GM23338 (cell line): ENCODE results near the gene ECSCR. TPM values are rescaled to one million over a fixed set of nuclear protein-coding genes. Genes with fewer than 3 reads are reported as not detected.

Source experiments
- ATAC-seq: fragments of 200-7000 bp; cut with Tn5 transposase; 3 replicates; pipeline ENCODE4 v1.9.1; 2020
- DNase-seq: peaks from one replicate; pipeline ENCODE4 v3.0.0-alpha.2; 2015; ENCODE audit warnings: low spot score
- H2AFZ ChIP-seq: fragments of 200-600 bp; sonication (generic); 2 replicates; pipeline ENCODE4 v1.8.0; 2016; ENCODE audit warnings: antibody characterized with exemption, mild to moderate bottlenecking, moderate library complexity
- H3F3A ChIP-seq: fragments of 200-600 bp; sonication (generic); replicated peaks from 2 replicates; pipeline ENCODE4 v1.8.0; 2017; ENCODE audit warnings: antibody characterized with exemption, mixed run types, low read depth
- H3K27ac ChIP-seq: fragments of 200-600 bp; sonication (generic); 2 replicates; pipeline ENCODE4 v1.6.1; 2016; ENCODE audit warnings: low read depth
- H3K27me3 ChIP-seq: fragments of 200-600 bp; sonication (generic); 2 replicates; pipeline ENCODE4 v1.8.0; 2016; ENCODE audit warnings: mild to moderate bottlenecking, mixed run types, moderate library complexity; ENCODE audit not compliant: insufficient read depth
- H3K36me3 ChIP-seq: fragments of 200-600 bp; sonication (generic); 2 replicates; pipeline ENCODE4 v1.8.0; 2016; ENCODE audit warnings: mild to moderate bottlenecking; ENCODE audit not compliant: insufficient read depth
- H3K4me1 ChIP-seq: fragments of 200-600 bp; sonication (generic); 2 replicates; pipeline ENCODE4 v1.8.0; 2016; ENCODE audit warnings: mild to moderate bottlenecking, moderate library complexity; ENCODE audit not compliant: insufficient read depth
- H3K4me2 ChIP-seq: fragments of 200-600 bp; sonication (generic); 2 replicates; pipeline ENCODE4 v1.7.1; 2017; ENCODE audit warnings: mixed run types
- H3K4me3 ChIP-seq: fragments of 200-600 bp; sonication (generic); 2 replicates; pipeline ENCODE4 v1.6.1; 2016; ENCODE audit warnings: mixed run types
- H3K79me2 ChIP-seq: fragments of 200-600 bp; sonication (generic); replicated peaks from 2 replicates; pipeline ENCODE4 v1.8.0; 2017; ENCODE audit warnings: mild to moderate bottlenecking; ENCODE audit not compliant: insufficient read depth
- H3K9me2 ChIP-seq: fragments of 200-600 bp; sonication (generic); 2 replicates; pipeline ENCODE4 v1.8.0; 2017; ENCODE audit not compliant: insufficient read depth
- H4K20me1 ChIP-seq: fragments of 200-600 bp; sonication (generic); replicated peaks from 2 replicates; pipeline ENCODE4 v1.8.0; 2017; ENCODE audit warnings: mild to moderate bottlenecking; ENCODE audit not compliant: insufficient read depth
- H3K27ac Mint-ChIP-seq: 2 replicates; pipeline ENCODE4 v1.8.0; 2020; ENCODE audit warnings: inconsistent platforms, mild to moderate bottlenecking, moderate library complexity, mixed read lengths
- H3K27me3 Mint-ChIP-seq: 3 replicates; pipeline ENCODE4 v1.8.0; 2022; ENCODE audit warnings: low read depth, mild to moderate bottlenecking, moderate library complexity, mixed read lengths, inconsistent platforms; ENCODE audit not compliant: insufficient read depth, poor library complexity
- H3K36me3 Mint-ChIP-seq: 3 replicates; pipeline ENCODE4 v1.8.0; 2021; ENCODE audit warnings: low read depth, mild to moderate bottlenecking, inconsistent platforms, moderate library complexity, mixed read lengths
- H3K4me1 Mint-ChIP-seq: 3 replicates; pipeline ENCODE4 v1.8.0; 2020; ENCODE audit warnings: mild to moderate bottlenecking, inconsistent platforms, mixed read lengths
- H3K4me3 Mint-ChIP-seq: 3 replicates; pipeline ENCODE4 v1.8.0; 2021; ENCODE audit warnings: moderate library complexity, mild to moderate bottlenecking, inconsistent platforms, mixed read lengths
- H3K9me3 Mint-ChIP-seq: 3 replicates; pipeline ENCODE4 v1.8.0; 2020; ENCODE audit warnings: moderate library complexity, mild to moderate bottlenecking, inconsistent platforms, mixed read lengths
- CREB1 ChIP-seq: fragments of 250-450 bp; sonication (Bioruptor Pico); IDR thresholded peaks from 2 replicates; pipeline ENCODE4 v1.5.0; 2020; ENCODE audit warnings: low read depth, mild to moderate bottlenecking, moderate library complexity
- EZH2 ChIP-seq: fragments of 200-600 bp; sonication (generic); IDR thresholded peaks from one replicate; pipeline ENCODE4 v1.8.0; 2017; ENCODE audit warnings: antibody characterized with exemption, mild to moderate bottlenecking, low read depth; ENCODE audit not compliant: unreplicated experiment
- EZH2phosphoT487 ChIP-seq: fragments of 200-600 bp; sonication (generic); IDR thresholded peaks from one replicate; pipeline ENCODE4 v1.8.1; 2018; ENCODE audit warnings: antibody characterized with exemption; ENCODE audit not compliant: unreplicated experiment
- JUNB ChIP-seq: IDR thresholded peaks from one replicate; pipeline ENCODE4 v1.6.1; 2016; ENCODE audit warnings: antibody characterized with exemption; ENCODE audit not compliant: unreplicated experiment
- NANOG ChIP-seq: IDR thresholded peaks from 2 replicates; pipeline ENCODE4 v1.6.1; 2016; ENCODE audit warnings: antibody characterized with exemption, borderline replicate concordance
- POLR2AphosphoS5 ChIP-seq: IDR thresholded peaks from 2 replicates; pipeline ENCODE4 v1.6.1; 2016; ENCODE audit warnings: antibody characterized with exemption, low read depth
- STAT1 ChIP-seq: IDR thresholded peaks from one replicate; pipeline ENCODE4 v1.6.1; 2016; ENCODE audit warnings: antibody characterized with exemption; ENCODE audit not compliant: unreplicated experiment
- ZNF114 ChIP-seq: fragments of 250-450 bp; sonication (Bioruptor Pico); IDR thresholded peaks from 2 replicates; pipeline ENCODE4 v1.5.0; 2020; ENCODE audit warnings: mild to moderate bottlenecking, moderate library complexity
- ZNF331 ChIP-seq: fragments of 250-450 bp; sonication (Bioruptor Pico); IDR thresholded peaks from 2 replicates; pipeline ENCODE4 v1.5.0; 2020; ENCODE audit warnings: low read depth, mild to moderate bottlenecking, moderate library complexity
- polyA plus RNA-seq: library from polyadenylated mRNA; unstranded; fragments of >200 nt; fragmentation: Nextera tagmentation; extraction: Ambion mirVana; gene quantifications from 2 replicates; pipeline ENCODE4 v1.2.1, GENCODE V29; 2016
- total RNA-seq: library from RNA; depleted of rRNA; stranded (reverse); fragments of >200 nt; shearing (Covaris generic); gene quantifications from 2 replicates; pipeline ENCODE4 v1.2.3, GENCODE V29; 2014
- TF ChIP-seq, protein P1 (sequence below), 2 experiments: fragments of 200-600 bp in 1 of 2; sonication (generic) in 1 of 2; conservative IDR thresholded peaks; 2 replicates each; pipeline versions ENCODE4 v1.5.1 to v1.6.1; 2016 to 2017; ENCODE audit warnings: antibody characterized with exemption in 2 of 2, low read depth in 2 of 2, mild to moderate bottlenecking in 2 of 2, moderate library complexity in 1 of 2
- TF ChIP-seq, protein P2 (sequence below): fragments of 250-450 bp; sonication (Bioruptor Pico); IDR thresholded peaks from 2 replicates; pipeline ENCODE4 v1.5.0; 2020; ENCODE audit warnings: mild to moderate bottlenecking, moderate library complexity
- TF ChIP-seq, protein P3 (sequence below): IDR thresholded peaks from 2 replicates; pipeline ENCODE4 v1.6.1; 2016; ENCODE audit warnings: antibody characterized with exemption
- TF ChIP-seq, protein P4 (sequence below): IDR thresholded peaks from one replicate; pipeline ENCODE4 v1.6.1; 2018; ENCODE audit warnings: antibody characterized with exemption; ENCODE audit not compliant: unreplicated experiment

The ECSCR gene
- total and polyA plus RNA-seq, 2 experiments from 2014 or later = 2.2 to 2.6 TPM

DNA sequence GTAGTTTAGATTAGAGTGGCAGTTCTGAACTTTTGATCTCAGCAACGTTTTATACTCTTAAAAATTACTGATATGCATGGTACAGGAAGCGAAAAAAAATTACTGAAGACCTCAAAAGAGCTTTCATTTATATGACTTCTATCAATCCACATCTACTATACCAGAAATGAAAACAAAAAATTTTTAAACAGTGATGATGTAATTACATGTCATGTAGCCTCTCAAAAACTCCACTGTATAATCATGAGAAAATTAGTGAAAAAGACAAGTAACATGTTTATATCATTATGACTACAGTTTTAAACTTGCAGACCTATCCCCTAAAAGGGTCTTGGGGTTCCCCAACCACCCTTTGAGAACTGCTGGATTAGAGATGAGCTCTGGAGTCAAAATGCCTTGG, 32.5 kb downstream of the ECSCR start:
- H2AFZ ChIP-seq = no peak overlapping the region
- no peaks in the 10 kb centered on the region for H3K9me3 Mint-ChIP-seq

More for the DNA sequence above, 32.5 kb downstream of the ECSCR start:
- Histone ChIP-seq H3F3A (no peaks in the 10 kb centered on the region; the same call in 1 of the 2 replicates), H3K4me3 (no peak overlapping the region), H3K79me2 (no peaks in the 10 kb centered on the region), H4K20me1 (no peaks in the 10 kb centered on the region), H3K27ac (no peak overlapping the region), H3K4me1 (no peaks in the 10 kb centered on the region), H3K36me3 (peaks cover 7% of the 10 kb centered on the region), H3K9me2 (no peaks in the 10 kb centered on the region), H3K27me3 (no peaks in the 10 kb centered on the region), H3K4me2 (no peak overlapping the region)
- DNase-seq (no peak), ATAC-seq (no peak)
- H3K4me3 Mint-ChIP-seq = no peak overlapping the region
- H3K27me3 Mint-ChIP-seq = peaks cover 1% of the 10 kb centered on the region
- TF ChIP-seq, protein P1, sequence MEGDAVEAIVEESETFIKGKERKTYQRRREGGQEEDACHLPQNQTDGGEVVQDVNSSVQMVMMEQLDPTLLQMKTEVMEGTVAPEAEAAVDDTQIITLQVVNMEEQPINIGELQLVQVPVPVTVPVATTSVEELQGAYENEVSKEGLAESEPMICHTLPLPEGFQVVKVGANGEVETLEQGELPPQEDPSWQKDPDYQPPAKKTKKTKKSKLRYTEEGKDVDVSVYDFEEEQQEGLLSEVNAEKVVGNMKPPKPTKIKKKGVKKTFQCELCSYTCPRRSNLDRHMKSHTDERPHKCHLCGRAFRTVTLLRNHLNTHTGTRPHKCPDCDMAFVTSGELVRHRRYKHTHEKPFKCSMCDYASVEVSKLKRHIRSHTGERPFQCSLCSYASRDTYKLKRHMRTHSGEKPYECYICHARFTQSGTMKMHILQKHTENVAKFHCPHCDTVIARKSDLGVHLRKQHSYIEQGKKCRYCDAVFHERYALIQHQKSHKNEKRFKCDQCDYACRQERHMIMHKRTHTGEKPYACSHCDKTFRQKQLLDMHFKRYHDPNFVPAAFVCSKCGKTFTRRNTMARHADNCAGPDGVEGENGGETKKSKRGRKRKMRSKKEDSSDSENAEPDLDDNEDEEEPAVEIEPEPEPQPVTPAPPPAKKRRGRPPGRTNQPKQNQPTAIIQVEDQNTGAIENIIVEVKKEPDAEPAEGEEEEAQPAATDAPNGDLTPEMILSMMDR (conservative IDR thresholded peaks at IDR 0.05; ENCODE audit: low read depth in 2 of 2) = no peak
- TF ChIP-seq ZNF114 (CRISPR knock-in tag) = no peak
- no peak for TF ChIP-seq CREB1 (CRISPR knock-in tag)
- no peak for TF ChIP-seq EZH2phosphoT487
- no peak for TF ChIP-seq STAT1
- TF ChIP-seq, protein P2, sequence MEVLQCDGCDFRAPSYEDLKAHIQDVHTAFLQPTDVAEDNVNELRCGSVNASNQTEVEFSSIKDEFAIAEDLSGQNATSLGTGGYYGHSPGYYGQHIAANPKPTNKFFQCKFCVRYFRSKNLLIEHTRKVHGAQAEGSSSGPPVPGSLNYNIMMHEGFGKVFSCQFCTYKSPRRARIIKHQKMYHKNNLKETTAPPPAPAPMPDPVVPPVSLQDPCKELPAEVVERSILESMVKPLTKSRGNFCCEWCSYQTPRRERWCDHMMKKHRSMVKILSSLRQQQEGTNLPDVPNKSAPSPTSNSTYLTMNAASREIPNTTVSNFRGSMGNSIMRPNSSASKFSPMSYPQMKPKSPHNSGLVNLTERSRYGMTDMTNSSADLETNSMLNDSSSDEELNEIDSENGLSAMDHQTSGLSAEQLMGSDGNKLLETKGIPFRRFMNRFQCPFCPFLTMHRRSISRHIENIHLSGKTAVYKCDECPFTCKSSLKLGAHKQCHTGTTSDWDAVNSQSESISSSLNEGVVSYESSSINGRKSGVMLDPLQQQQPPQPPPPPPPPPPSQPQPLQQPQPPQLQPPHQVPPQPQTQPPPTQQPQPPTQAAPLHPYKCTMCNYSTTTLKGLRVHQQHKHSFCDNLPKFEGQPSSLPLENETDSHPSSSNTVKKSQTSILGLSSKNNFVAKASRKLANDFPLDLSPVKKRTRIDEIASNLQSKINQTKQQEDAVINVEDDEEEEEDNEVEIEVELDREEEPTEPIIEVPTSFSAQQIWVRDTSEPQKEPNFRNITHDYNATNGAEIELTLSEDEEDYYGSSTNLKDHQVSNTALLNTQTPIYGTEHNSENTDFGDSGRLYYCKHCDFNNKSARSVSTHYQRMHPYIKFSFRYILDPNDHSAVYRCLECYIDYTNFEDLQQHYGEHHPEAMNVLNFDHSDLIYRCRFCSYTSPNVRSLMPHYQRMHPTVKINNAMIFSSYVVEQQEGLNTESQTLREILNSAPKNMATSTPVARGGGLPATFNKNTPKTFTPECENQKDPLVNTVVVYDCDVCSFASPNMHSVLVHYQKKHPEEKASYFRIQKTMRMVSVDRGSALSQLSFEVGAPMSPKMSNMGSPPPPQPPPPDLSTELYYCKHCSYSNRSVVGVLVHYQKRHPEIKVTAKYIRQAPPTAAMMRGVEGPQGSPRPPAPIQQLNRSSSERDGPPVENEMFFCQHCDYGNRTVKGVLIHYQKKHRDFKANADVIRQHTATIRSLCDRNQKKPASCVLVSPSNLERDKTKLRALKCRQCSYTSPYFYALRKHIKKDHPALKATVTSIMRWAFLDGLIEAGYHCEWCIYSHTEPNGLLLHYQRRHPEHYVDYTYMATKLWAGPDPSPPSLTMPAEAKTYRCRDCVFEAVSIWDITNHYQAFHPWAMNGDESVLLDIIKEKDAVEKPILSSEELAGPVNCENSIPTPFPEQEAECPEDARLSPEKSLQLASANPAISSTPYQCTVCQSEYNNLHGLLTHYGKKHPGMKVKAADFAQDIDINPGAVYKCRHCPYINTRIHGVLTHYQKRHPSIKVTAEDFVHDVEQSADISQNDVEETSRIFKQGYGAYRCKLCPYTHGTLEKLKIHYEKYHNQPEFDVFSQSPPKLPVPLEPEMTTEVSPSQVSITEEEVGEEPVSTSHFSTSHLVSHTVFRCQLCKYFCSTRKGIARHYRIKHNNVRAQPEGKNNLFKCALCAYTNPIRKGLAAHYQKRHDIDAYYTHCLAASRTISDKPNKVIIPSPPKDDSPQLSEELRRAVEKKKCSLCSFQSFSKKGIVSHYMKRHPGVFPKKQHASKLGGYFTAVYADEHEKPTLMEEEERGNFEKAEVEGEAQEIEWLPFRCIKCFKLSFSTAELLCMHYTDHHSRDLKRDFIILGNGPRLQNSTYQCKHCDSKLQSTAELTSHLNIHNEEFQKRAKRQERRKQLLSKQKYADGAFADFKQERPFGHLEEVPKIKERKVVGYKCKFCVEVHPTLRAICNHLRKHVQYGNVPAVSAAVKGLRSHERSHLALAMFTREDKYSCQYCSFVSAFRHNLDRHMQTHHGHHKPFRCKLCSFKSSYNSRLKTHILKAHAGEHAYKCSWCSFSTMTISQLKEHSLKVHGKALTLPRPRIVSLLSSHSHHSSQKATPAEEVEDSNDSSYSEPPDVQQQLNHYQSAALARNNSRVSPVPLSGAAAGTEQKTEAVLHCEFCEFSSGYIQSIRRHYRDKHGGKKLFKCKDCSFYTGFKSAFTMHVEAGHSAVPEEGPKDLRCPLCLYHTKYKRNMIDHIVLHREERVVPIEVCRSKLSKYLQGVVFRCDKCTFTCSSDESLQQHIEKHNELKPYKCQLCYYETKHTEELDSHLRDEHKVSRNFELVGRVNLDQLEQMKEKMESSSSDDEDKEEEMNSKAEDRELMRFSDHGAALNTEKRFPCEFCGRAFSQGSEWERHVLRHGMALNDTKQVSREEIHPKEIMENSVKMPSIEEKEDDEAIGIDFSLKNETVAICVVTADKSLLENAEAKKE (CRISPR knock-in tag) = no peak
- no peak for TF ChIP-seq ZNF331 (CRISPR knock-in tag)
- TF ChIP-seq POLR2AphosphoS5 = no peak
- TF ChIP-seq NANOG = no peak
- TF ChIP-seq, protein P3, sequence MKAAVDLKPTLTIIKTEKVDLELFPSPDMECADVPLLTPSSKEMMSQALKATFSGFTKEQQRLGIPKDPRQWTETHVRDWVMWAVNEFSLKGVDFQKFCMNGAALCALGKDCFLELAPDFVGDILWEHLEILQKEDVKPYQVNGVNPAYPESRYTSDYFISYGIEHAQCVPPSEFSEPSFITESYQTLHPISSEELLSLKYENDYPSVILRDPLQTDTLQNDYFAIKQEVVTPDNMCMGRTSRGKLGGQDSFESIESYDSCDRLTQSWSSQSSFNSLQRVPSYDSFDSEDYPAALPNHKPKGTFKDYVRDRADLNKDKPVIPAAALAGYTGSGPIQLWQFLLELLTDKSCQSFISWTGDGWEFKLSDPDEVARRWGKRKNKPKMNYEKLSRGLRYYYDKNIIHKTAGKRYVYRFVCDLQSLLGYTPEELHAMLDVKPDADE = no peak
- TF ChIP-seq EZH2 = no peak
- TF ChIP-seq JUNB = no peak
- TF ChIP-seq, protein P4, sequence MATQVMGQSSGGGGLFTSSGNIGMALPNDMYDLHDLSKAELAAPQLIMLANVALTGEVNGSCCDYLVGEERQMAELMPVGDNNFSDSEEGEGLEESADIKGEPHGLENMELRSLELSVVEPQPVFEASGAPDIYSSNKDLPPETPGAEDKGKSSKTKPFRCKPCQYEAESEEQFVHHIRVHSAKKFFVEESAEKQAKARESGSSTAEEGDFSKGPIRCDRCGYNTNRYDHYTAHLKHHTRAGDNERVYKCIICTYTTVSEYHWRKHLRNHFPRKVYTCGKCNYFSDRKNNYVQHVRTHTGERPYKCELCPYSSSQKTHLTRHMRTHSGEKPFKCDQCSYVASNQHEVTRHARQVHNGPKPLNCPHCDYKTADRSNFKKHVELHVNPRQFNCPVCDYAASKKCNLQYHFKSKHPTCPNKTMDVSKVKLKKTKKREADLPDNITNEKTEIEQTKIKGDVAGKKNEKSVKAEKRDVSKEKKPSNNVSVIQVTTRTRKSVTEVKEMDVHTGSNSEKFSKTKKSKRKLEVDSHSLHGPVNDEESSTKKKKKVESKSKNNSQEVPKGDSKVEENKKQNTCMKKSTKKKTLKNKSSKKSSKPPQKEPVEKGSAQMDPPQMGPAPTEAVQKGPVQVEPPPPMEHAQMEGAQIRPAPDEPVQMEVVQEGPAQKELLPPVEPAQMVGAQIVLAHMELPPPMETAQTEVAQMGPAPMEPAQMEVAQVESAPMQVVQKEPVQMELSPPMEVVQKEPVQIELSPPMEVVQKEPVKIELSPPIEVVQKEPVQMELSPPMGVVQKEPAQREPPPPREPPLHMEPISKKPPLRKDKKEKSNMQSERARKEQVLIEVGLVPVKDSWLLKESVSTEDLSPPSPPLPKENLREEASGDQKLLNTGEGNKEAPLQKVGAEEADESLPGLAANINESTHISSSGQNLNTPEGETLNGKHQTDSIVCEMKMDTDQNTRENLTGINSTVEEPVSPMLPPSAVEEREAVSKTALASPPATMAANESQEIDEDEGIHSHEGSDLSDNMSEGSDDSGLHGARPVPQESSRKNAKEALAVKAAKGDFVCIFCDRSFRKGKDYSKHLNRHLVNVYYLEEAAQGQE = no peak
- H3K27ac Mint-ChIP-seq = no peak overlapping the region
- H3K4me1 Mint-ChIP-seq = 0 out of 3 replicates have a peak, but pooled peaks cover 3% of the 10 kb centered on the region
- peaks cover 28% of the 10 kb centered on the region for H3K36me3 Mint-ChIP-seq
